Stimulated activated CD4-positive, alpha-beta T cell treated with anti-CD3 and anti-CD28 coated beads, Interleukin-15, amount 100 ng/mL, for 1 hour (primary cell): ENCODE measurements around the gene IGSF9B.

ENCODE experiments used
- DNase-seq, 2 donors: peaks; one replicate each; pipeline ENCODE4 v3.0.0-alpha.2; 2020; ENCODE audit warnings: low read depth in 1 of 2, low spot score in 1 of 2

Gene IGSF9B

GRCh38 chr11:133903875-133904817 lies 52.6 kb downstream of the IGSF9B start:
- DNase-seq, result no peak

- DNase-seq, result no peak
Observed at GRCh38 chr11:133903056-133903455, 53.7 kb downstream of the IGSF9B start.

GRCh38 chr11:133902506-133902905 lies 54.3 kb downstream of the IGSF9B start:
- no peak for DNase-seq

GRCh38 chr11:133901999-133902398 lies 54.8 kb downstream of the IGSF9B start:
- no peak for DNase-seq

- no peak for DNase-seq
Observed at GRCh38 chr11:133901316-133901715, 55.5 kb downstream of the IGSF9B start.

GRCh38 chr11:133900176-133901105 lies 56.3 kb downstream of the IGSF9B start:
- DNase-seq, result no peak

DNA sequence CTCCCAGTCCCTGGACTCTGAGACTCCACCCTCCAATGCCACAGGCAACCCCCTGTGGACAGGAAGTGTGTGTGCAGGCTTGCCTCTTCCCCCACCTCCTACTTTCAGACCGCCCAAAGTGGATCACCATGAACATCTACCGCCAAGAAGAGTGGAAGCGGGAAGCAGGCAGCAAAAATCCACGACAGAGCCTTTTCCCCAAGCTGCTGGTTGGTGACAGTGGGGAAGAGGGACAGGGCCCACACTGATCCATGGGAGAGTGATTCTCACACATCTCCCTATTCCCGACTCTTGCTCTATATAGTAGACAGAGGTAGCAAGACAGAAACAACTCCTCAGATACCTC lies 58.0 kb downstream of the IGSF9B start:
- no peak for DNase-seq

DNA sequence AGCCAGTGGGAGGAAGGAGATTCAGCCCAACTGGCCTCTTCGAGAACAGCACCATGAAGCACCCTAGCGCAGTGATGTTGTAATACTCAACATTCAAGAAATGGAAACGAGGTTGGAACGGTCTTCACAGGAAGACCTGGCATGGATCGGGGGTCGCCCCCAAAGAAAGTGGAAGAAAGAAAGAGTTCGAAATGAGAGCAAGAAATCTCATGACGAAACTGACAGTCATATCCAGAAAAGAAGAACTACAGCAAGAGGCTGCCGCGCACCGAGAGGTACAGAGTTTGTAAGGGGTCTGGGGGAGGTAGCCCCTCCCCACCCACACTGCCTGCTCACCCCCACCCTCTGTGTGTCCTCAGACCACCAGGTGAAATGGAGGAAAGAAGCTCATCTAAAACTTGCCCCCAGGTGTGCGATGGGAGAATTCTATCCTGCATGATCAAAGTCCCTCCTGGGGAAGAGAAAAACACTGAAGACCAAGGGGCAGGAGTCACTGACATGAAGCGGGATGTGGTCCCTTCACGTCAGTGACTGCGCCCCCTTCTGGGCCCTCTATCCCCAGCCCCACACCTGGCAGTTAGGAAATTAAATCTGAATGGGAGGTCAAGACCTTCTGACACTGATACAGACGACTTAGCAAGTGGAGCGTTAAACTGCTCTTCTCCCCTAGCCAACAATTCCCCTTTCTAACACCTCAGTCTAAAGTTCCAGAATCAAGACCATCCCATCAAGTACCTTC lies 58.6 kb downstream of the IGSF9B start:
- DNase-seq, result no peak

DNA sequence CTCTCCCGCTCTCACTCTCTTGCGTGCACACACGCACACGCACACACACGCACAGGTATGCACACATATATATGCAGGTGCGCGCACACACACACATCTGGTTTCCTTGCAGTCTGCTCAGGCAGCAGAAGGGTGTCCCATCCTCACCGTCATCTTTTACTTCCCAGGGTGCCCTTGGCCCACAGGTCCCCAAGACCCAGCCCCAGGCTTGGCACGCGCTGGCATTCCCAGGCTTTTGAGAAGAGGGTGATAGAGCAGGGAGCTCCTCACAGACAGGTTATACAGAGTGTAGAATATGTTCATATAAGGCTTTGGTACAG lies 59.5 kb downstream of the IGSF9B start:
- no peak for DNase-seq

GRCh38 chr11:133896642-133897330 lies 60.0 kb downstream of the IGSF9B start:
- DNase-seq, result no peak

- DNase-seq, result no peak
Observed at GRCh38 chr11:133896028-133896427, 60.7 kb downstream of the IGSF9B start.

GRCh38 chr11:133895551-133895950 lies 61.2 kb downstream of the IGSF9B start:
- DNase-seq, result no peak

- DNase-seq, result no peak
Observed at GRCh38 chr11:133895061-133895479, 61.7 kb downstream of the IGSF9B start.

GRCh38 chr11:133893381-133893780 lies 63.4 kb downstream of the IGSF9B start:
- no peak for DNase-seq

GRCh38 chr11:133892584-133893380 lies 64.0 kb downstream of the IGSF9B start:
- DNase-seq, result no peak

DNA sequence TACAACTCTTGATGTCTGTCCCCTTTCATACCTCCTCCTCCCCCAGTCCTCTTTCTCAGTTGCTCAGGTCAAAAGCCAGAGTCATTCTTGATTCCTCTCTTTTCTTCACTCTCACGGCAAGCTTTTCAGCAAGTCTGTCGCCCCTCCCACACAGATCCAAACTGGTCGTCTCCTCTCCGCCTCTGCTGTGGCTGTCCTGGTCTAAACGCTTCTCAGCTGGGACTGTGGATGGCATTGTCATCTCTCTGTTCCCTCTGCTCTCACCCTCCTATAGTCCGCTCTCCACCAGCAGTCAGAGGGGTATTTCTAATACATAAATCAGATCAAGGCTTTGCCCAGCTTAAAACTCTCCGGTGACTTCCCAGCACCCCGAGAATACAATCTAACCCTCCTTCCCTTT lies 64.6 kb downstream of the IGSF9B start:
- no peak for DNase-seq

GRCh38 chr11:133889893-133890292 lies 66.9 kb downstream of the IGSF9B start:
- DNase-seq, result no peak

GRCh38 chr11:133889188-133889587 lies 67.6 kb downstream of the IGSF9B start:
- no peak for DNase-seq

DNA sequence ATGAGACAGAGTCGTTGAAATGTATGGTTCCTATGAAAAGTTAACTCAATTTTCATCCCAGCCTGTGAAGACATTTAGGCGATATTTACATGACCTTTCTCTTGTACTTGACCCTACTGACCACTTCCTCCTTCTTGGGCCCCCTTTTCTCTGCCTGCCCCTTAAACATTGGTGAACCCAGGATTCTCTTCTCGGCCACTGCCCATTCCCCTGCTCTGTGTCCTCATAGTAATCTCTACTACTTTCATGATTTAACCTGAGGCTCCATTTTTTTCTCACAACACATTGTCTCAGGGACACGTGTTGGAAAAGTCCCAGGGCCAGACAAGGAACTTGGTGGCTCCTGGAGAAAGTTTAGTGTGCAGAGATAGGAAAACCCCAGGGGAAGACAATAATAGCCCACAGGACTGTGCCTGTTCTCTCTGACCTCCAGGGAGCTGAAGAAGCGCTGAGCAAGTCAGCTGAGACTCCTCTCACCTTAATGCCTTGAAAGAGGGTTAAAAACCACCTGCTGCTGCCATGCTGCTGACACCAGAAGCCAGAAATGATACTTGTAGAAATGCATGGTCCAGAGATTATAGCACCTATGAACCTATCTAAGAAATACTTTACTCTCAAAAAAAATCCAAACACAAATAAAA lies 69.0 kb downstream of the IGSF9B start:
- DNase-seq, result no peak

- no peak for DNase-seq
Observed at GRCh38 chr11:133886029-133886428, 70.7 kb downstream of the IGSF9B start.
